Measurements from ENCODE around the gene DNM3.

Gene DNM3

DNA sequence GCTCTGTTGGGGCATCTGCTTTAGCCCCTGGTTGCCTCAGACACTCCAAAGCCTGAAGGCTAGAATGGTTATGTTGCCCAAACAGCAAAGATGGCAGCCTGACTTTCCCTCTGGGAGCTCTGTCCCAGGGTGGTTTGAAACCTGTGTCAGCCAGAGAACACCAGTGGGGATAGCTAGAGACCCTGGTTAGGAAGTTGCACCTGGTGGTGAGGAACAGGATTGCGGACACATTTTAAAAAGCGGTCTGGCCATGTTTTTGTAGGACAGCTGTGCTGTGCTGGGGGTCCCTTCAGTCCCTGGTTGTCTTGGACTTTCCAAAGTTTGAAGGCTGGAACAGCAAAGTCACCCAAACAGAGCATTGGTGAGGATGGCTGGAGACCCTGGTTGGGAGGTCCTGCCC lies 87.8 kb downstream of the DNM3 start:
- H3K27ac ChIP-seq (ENCODE audit: poor library complexity, severe bottlenecking) = no peak overlapping the region
- no peak for ATAC-seq (ENCODE audit: low read depth)
- TF ChIP-seq, protein P1, sequence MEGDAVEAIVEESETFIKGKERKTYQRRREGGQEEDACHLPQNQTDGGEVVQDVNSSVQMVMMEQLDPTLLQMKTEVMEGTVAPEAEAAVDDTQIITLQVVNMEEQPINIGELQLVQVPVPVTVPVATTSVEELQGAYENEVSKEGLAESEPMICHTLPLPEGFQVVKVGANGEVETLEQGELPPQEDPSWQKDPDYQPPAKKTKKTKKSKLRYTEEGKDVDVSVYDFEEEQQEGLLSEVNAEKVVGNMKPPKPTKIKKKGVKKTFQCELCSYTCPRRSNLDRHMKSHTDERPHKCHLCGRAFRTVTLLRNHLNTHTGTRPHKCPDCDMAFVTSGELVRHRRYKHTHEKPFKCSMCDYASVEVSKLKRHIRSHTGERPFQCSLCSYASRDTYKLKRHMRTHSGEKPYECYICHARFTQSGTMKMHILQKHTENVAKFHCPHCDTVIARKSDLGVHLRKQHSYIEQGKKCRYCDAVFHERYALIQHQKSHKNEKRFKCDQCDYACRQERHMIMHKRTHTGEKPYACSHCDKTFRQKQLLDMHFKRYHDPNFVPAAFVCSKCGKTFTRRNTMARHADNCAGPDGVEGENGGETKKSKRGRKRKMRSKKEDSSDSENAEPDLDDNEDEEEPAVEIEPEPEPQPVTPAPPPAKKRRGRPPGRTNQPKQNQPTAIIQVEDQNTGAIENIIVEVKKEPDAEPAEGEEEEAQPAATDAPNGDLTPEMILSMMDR (IDR thresholded peaks at IDR 0.05; ENCODE audit: poor library complexity, severe bottlenecking) = no peak
- no peaks in the 10 kb centered on the region for H3K27me3 ChIP-seq (ENCODE audit: insufficient read depth, poor library complexity, severe bottlenecking)
- no peaks in the 10 kb centered on the region for H3K9me3 ChIP-seq (ENCODE audit: severe bottlenecking)
- DNase-seq (ENCODE audit: low spot score) = no peak
- no peaks in the 10 kb centered on the region for H3K4me1 ChIP-seq (ENCODE audit: insufficient read depth, poor library complexity, severe bottlenecking)
- H3K4me3 ChIP-seq (ENCODE audit: severe bottlenecking) = no peak overlapping the region
- no peaks in the 10 kb centered on the region for H3K36me3 ChIP-seq (ENCODE audit: low read depth)

DNA sequence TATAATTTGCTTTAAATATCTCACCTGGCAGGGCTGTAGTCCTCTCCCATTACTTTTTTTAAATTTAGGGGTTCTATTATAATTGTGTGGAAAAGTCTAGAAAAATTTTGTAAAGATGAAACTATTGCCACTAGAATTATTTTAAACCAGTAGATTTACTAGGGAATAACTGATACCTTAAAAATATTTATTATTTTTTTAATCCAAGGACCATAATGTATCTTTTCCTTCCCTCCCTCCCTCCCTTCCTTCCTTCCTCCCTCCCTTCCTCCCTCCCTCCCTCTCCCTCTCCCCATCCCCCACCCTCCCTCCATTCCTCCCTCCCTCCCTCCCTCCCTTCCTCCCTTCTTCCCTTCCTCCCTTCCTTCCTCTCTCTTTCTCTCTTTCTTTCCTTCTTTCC lies 90.5 kb downstream of the DNM3 start:
- Histone ChIP-seq H3K4me3 (ENCODE audit: severe bottlenecking) (no peak overlapping the region), H3K4me1 (ENCODE audit: insufficient read depth, poor library complexity, severe bottlenecking) (no peaks in the 10 kb centered on the region), H3K36me3 (ENCODE audit: low read depth) (no peaks in the 10 kb centered on the region), H3K9me3 (ENCODE audit: severe bottlenecking) (no peaks in the 10 kb centered on the region), H3K27me3 (ENCODE audit: insufficient read depth, poor library complexity, severe bottlenecking) (no peaks in the 10 kb centered on the region), H3K27ac (ENCODE audit: poor library complexity, severe bottlenecking) (no peak overlapping the region)
- ATAC-seq (ENCODE audit: low read depth) (no peak), DNase-seq (ENCODE audit: low spot score) (no peak)
- TF ChIP-seq, protein P1 (IDR thresholded peaks at IDR 0.05; ENCODE audit: poor library complexity, severe bottlenecking) = no peak

DNA sequence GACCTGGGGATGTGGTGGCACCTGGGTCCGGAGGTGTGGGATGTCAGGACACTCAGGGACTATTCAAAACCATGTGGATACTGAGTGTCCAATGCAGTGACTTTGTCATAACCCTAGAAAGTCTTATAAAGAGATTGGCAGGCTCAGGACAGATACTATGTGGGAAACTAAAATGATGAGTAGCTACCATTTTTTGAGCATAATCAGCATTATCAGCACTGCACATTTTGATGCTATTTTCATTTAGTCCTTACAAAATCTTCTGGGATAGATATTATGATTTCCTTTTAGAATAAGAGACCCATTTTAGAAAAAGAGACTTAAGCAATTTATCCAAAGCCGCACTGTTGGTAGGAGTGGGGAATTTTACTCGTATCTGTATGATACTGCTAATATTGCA lies 93.4 kb downstream of the DNM3 start:
- DNase-seq (ENCODE audit: low spot score) (no peak), ATAC-seq (ENCODE audit: low read depth) (no peak)
- TF ChIP-seq, protein P1 (IDR thresholded peaks at IDR 0.05; ENCODE audit: poor library complexity, severe bottlenecking) = no peak
- Histone ChIP-seq H3K27ac (ENCODE audit: poor library complexity, severe bottlenecking) (no peak overlapping the region), H3K36me3 (ENCODE audit: low read depth) (no peaks in the 10 kb centered on the region), H3K9me3 (ENCODE audit: severe bottlenecking) (no peaks in the 10 kb centered on the region), H3K4me1 (ENCODE audit: insufficient read depth, poor library complexity, severe bottlenecking) (no peaks in the 10 kb centered on the region), H3K27me3 (ENCODE audit: insufficient read depth, poor library complexity, severe bottlenecking) (no peaks in the 10 kb centered on the region), H3K4me3 (ENCODE audit: severe bottlenecking) (no peak overlapping the region)

DNA sequence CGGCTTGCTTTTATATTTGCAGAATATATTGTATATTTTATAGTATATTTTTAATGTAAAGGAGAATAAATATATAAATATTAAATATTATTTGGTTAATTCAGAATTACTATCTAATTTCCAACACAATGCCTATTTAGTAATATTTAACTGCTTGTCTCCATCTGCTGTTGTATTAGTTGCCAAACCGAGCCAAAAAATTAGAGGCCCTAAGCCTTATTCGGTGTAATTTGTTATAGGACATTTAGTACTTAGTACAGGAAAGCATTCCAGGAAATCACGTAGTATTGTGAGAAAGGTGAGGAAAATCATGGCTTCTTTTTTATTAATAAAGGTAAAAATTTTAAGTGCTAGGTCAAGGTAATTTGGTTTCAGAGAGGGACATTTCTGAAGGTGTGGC lies 93.8 kb downstream of the DNM3 start:
- DNase-seq (ENCODE audit: low spot score) (no peak), ATAC-seq (ENCODE audit: low read depth) (no peak)
- TF ChIP-seq, protein P1 (IDR thresholded peaks at IDR 0.05; ENCODE audit: poor library complexity, severe bottlenecking) = no peak
- Histone ChIP-seq H3K9me3 (ENCODE audit: severe bottlenecking) (no peaks in the 10 kb centered on the region), H3K36me3 (ENCODE audit: low read depth) (no peaks in the 10 kb centered on the region), H3K27ac (ENCODE audit: poor library complexity, severe bottlenecking) (no peak overlapping the region), H3K4me1 (ENCODE audit: insufficient read depth, poor library complexity, severe bottlenecking) (no peaks in the 10 kb centered on the region), H3K27me3 (ENCODE audit: insufficient read depth, poor library complexity, severe bottlenecking) (no peaks in the 10 kb centered on the region), H3K4me3 (ENCODE audit: severe bottlenecking) (no peak overlapping the region)

DNA sequence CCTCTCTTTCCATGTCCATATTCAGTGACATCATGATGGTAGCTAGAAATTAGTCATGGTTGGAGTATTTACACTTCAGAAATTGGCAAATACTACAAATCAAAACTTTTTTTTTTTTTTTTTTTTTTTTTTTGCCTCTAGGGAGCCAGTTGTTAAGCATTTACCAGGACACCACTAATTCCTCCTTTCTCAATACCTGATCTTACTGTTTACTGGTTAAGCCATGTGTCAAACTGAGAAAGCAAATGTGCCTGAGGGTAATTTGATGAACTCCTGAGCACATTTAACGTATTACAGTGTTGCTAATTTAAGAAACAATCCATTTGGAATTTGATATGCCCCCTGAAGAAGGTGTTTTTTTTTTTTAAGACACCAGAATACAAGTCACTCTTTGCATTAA lies 94.4 kb downstream of the DNM3 start:
- no peak overlapping the region for H3K4me3 ChIP-seq (ENCODE audit: severe bottlenecking)
- H3K27ac ChIP-seq (ENCODE audit: poor library complexity, severe bottlenecking) = no peak overlapping the region
- TF ChIP-seq, protein P1 (IDR thresholded peaks at IDR 0.05; ENCODE audit: poor library complexity, severe bottlenecking) = no peak
- H3K36me3 ChIP-seq (ENCODE audit: low read depth) = no peaks in the 10 kb centered on the region
- H3K27me3 ChIP-seq (ENCODE audit: insufficient read depth, poor library complexity, severe bottlenecking) = no peaks in the 10 kb centered on the region
- DNase-seq (ENCODE audit: low spot score) = no peak
- ATAC-seq (ENCODE audit: low read depth) = no peak
- no peaks in the 10 kb centered on the region for H3K4me1 ChIP-seq (ENCODE audit: insufficient read depth, poor library complexity, severe bottlenecking)
- H3K9me3 ChIP-seq (ENCODE audit: severe bottlenecking) = no peaks in the 10 kb centered on the region
